Karpas-422 (cell line): ENCODE measurements around the gene CWC27. TPM values are rescaled to one million over a fixed set of nuclear protein-coding genes. Genes with fewer than 3 reads are reported as not detected.

ENCODE experiments used
- DNase-seq: peaks from one replicate; pipeline ENCODE4 v3.0.0-alpha.2; 2015
- H2AFZ ChIP-seq: fragments of 200-600 bp; sonication (generic); 2 replicates; pipeline ENCODE4 v1.6.1; 2014; ENCODE audit warnings: antibody characterized with exemption, low read length, mixed read lengths
- H3K27ac ChIP-seq: fragments of 200-600 bp; sonication (generic); 2 replicates; pipeline ENCODE4 v1.5.1; 2014; ENCODE audit warnings: mild to moderate bottlenecking, low read length, moderate library complexity
- H3K27me3 ChIP-seq: fragments of 200-600 bp; sonication (generic); 2 replicates; pipeline ENCODE4 v1.6.1; 2014; ENCODE audit warnings: low read length, mixed read lengths
- H3K36me3 ChIP-seq: fragments of 200-600 bp; sonication (generic); 2 replicates; pipeline ENCODE4 v1.6.1; 2014; ENCODE audit warnings: low read length, mixed read lengths; ENCODE audit not compliant: insufficient read depth
- H3K4me1 ChIP-seq: fragments of 200-600 bp; sonication (generic); 2 replicates; pipeline ENCODE4 v1.6.1; 2014; ENCODE audit warnings: mild to moderate bottlenecking, low read length, mixed read lengths
- H3K4me2 ChIP-seq: fragments of 200-600 bp; sonication (generic); 2 replicates; pipeline ENCODE4 v1.6.1; 2014; ENCODE audit warnings: low read length, low read depth, mild to moderate bottlenecking; ENCODE audit not compliant: poor library complexity, severe bottlenecking
- H3K4me3 ChIP-seq: fragments of 200-600 bp; sonication (generic); 2 replicates; pipeline ENCODE4 v1.5.1; 2014; ENCODE audit warnings: mild to moderate bottlenecking, antibody characterized with exemption, low read length, mixed read lengths
- H3K79me2 ChIP-seq: fragments of 200-600 bp; sonication (generic); 2 replicates; pipeline ENCODE4 v1.6.1; 2014; ENCODE audit warnings: mild to moderate bottlenecking, low read length, mixed read lengths
- H3K9ac ChIP-seq: fragments of 200-600 bp; sonication (generic); 2 replicates; pipeline ENCODE4 v1.6.0; 2014; ENCODE audit warnings: low read length
- H3K9me2 ChIP-seq: fragments of 200-600 bp; sonication (generic), shearing (Covaris generic); replicated peaks from 2 replicates; pipeline ENCODE4 v1.6.0; 2014; ENCODE audit warnings: mild to moderate bottlenecking, low read length, moderate library complexity; ENCODE audit not compliant: insufficient read depth
- H3K9me3 ChIP-seq: fragments of 300-700, 200-600 bp; sonication (generic); 2 replicates; pipeline ENCODE4 v1.6.1; 2014; ENCODE audit warnings: low read length, mixed read lengths
- H4K20me1 ChIP-seq: fragments of 200-600 bp; sonication (generic); 2 replicates; pipeline ENCODE4 v1.6.1; 2014; ENCODE audit warnings: mild to moderate bottlenecking, antibody characterized with exemption, low read length, low read depth; ENCODE audit not compliant: insufficient read depth
- total RNA-seq: library from RNA; depleted of rRNA; stranded (reverse); fragments of >200 nt; shearing (Covaris generic); gene quantifications from 2 replicates; pipeline ENCODE4 v1.2.3, GENCODE V29; 2014; ENCODE audit warnings: low replicate concordance

CWC27 gene
- total RNA-seq, 1 experiment from 2014 or later: 24.5 TPM

GRCh38 chr5:64977779-64978178, 209.0 kb downstream of the CWC27 start:
- Histone ChIP-seq H3K4me1 (no peaks in the 10 kb centered on the region), H3K36me3 (0 out of 2 replicates have a peak, but pooled peaks cover under 1% of the 10 kb centered on the region), H3K4me3 (no peak overlapping the region), H3K79me2 (no peaks in the 10 kb centered on the region), H3K9me2 (no peaks in the 10 kb centered on the region), H3K27ac (no peak overlapping the region), H3K9ac (no peak overlapping the region), H3K4me2 (no peak overlapping the region), H2AFZ (no peak overlapping the region), H3K27me3 (no peaks in the 10 kb centered on the region), H3K9me3 (no peaks in the 10 kb centered on the region), H4K20me1 (no peaks in the 10 kb centered on the region)
- no peak for DNase-seq

DNA sequence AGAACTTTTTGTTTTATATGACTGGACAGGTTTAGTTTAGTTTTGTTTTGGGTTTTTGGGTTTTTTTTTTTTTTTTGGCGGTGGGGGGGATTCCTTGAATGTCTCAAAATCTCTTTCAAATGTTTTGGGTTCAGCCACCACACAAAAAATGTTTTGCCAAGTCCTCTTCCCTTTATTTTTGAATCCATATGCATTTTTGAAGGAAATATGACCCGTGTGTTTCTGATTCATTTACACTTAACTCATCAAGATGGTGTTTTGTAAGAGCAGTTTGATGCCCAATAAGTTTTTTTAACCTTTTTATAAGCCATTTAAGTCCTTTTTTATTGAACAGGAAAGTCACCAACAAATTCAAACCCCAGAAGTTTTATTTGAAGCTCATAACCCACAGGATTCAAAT, 209.8 kb downstream of the CWC27 start:
- H3K4me3 ChIP-seq: no peak overlapping the region
- no peak overlapping the region for H2AFZ ChIP-seq
- H3K79me2 ChIP-seq: no peaks in the 10 kb centered on the region
- no peak overlapping the region for H3K4me2 ChIP-seq
- H3K36me3 ChIP-seq: no peaks in the 10 kb centered on the region
- H3K27ac ChIP-seq: no peak overlapping the region
- no peaks in the 10 kb centered on the region for H3K9me3 ChIP-seq
- H3K9me2 ChIP-seq: no peaks in the 10 kb centered on the region
- H3K27me3 ChIP-seq: no peaks in the 10 kb centered on the region
- H3K4me1 ChIP-seq: no peaks in the 10 kb centered on the region
- DNase-seq: no peak
- H4K20me1 ChIP-seq: no peaks in the 10 kb centered on the region
- no peak overlapping the region for H3K9ac ChIP-seq

- Histone ChIP-seq H3K9me2 (no peaks in the 10 kb centered on the region), H3K9me3 (no peaks in the 10 kb centered on the region), H3K36me3 (no peaks in the 10 kb centered on the region), H3K4me2 (no peak overlapping the region), H3K4me3 (no peak overlapping the region), H3K27me3 (no peaks in the 10 kb centered on the region), H3K27ac (no peak overlapping the region), H2AFZ (no peak overlapping the region), H3K79me2 (no peaks in the 10 kb centered on the region), H3K4me1 (no peaks in the 10 kb centered on the region), H4K20me1 (no peaks in the 10 kb centered on the region), H3K9ac (no peak overlapping the region)
- DNase-seq: no peak
These were observed 210.8 kb downstream of the CWC27 start for GRCh38 chr5:64979531-64979930.

- Histone ChIP-seq H3K27me3 (no peaks in the 10 kb centered on the region), H3K9me3 (no peaks in the 10 kb centered on the region), H3K9ac (no peak overlapping the region), H3K36me3 (no peaks in the 10 kb centered on the region), H4K20me1 (no peaks in the 10 kb centered on the region), H2AFZ (no peak overlapping the region), H3K4me1 (no peaks in the 10 kb centered on the region), H3K27ac (no peak overlapping the region), H3K4me2 (no peak overlapping the region), H3K79me2 (no peaks in the 10 kb centered on the region), H3K9me2 (no peaks in the 10 kb centered on the region), H3K4me3 (no peak overlapping the region)
- DNase-seq: no peak
These were observed 211.4 kb downstream of the CWC27 start for GRCh38 chr5:64980176-64980575.

DNA sequence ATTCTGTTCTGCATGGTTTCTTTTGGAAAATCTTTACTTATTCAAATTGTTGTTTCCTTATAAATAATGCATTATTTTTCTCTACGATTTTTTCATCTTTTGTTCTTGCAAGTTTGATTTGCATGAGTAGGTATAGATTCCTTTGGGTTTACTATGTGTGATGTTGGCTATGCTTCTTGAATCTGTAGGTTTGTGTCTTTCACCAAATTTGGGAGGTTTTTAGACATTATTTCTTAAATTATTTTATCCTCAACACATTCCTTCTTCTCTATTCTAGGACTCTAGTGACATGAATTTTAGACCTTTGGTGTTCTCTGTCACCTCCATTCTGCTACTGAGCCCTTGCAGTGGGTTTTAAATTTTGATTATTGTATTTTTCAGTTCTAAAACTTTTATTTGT, 219.0 kb downstream of the CWC27 start:
- Histone ChIP-seq H3K27ac (no peak overlapping the region), H4K20me1 (no peaks in the 10 kb centered on the region), H3K9ac (no peak overlapping the region), H3K4me3 (no peak overlapping the region), H3K79me2 (no peaks in the 10 kb centered on the region), H3K9me3 (no peaks in the 10 kb centered on the region), H3K36me3 (0 out of 2 replicates have a peak, but pooled peaks cover 4% of the 10 kb centered on the region), H3K4me1 (no peaks in the 10 kb centered on the region), H3K9me2 (no peaks in the 10 kb centered on the region), H3K4me2 (no peak overlapping the region), H3K27me3 (no peaks in the 10 kb centered on the region), H2AFZ (no peak overlapping the region)
- no peak for DNase-seq

DNA sequence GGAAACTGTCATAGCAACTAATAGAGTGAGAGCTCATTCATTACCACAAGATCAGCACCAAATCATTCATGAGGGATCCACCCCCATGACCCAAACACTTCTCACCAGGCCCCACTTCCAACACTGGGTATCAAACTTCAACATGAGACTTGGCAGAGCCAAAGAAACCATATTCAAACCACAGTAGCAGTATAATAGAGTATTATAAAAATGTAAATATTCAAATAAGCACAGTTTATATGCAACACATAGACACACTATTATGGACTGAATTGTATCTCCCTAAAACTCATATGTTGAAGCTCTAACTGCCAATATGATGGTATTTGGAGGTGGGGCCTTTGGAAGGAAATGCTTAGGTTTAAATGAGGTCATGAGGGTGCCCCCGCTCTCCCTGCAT, 240.5 kb downstream of the CWC27 start:
- H2AFZ ChIP-seq: no peak overlapping the region
- no peak overlapping the region for H3K4me2 ChIP-seq
- no peak for DNase-seq
- H3K9me2 ChIP-seq: no peaks in the 10 kb centered on the region; the same call in 1 of the 2 replicates
- no peaks in the 10 kb centered on the region for H3K27me3 ChIP-seq
- H3K4me1 ChIP-seq: no peaks in the 10 kb centered on the region
- no peak overlapping the region for H3K27ac ChIP-seq
- no peaks in the 10 kb centered on the region for H3K36me3 ChIP-seq
- no peaks in the 10 kb centered on the region for H3K79me2 ChIP-seq
- no peak overlapping the region for H3K4me3 ChIP-seq
- H3K9ac ChIP-seq: no peak overlapping the region
- no peaks in the 10 kb centered on the region for H3K9me3 ChIP-seq
- no peaks in the 10 kb centered on the region for H4K20me1 ChIP-seq

- Histone ChIP-seq H3K4me2 (no peak overlapping the region), H3K9me3 (no peaks in the 10 kb centered on the region), H2AFZ (no peak overlapping the region), H3K27me3 (no peaks in the 10 kb centered on the region), H3K9ac (no peak overlapping the region), H3K4me1 (no peaks in the 10 kb centered on the region), H3K36me3 (no peaks in the 10 kb centered on the region), H3K4me3 (no peak overlapping the region), H4K20me1 (no peaks in the 10 kb centered on the region), H3K79me2 (no peaks in the 10 kb centered on the region), H3K9me2 (no peaks in the 10 kb centered on the region), H3K27ac (no peak overlapping the region)
- DNase-seq: no peak
These were observed 242.1 kb downstream of the CWC27 start for GRCh38 chr5:65010841-65011240.

GRCh38 chr5:65012301-65012892, 243.7 kb downstream of the CWC27 start:
- H3K79me2 ChIP-seq: no peaks in the 10 kb centered on the region
- no peaks in the 10 kb centered on the region for H3K36me3 ChIP-seq
- no peak overlapping the region for H3K9ac ChIP-seq
- DNase-seq: no peak
- H2AFZ ChIP-seq: no peak overlapping the region
- no peak overlapping the region for H3K4me3 ChIP-seq
- no peaks in the 10 kb centered on the region for H3K27me3 ChIP-seq
- H3K9me3 ChIP-seq: no peaks in the 10 kb centered on the region
- H3K4me2 ChIP-seq: no peak overlapping the region
- H3K4me1 ChIP-seq: no peaks in the 10 kb centered on the region
- H3K9me2 ChIP-seq: no peaks in the 10 kb centered on the region
- H4K20me1 ChIP-seq: no peaks in the 10 kb centered on the region
- H3K27ac ChIP-seq: no peak overlapping the region

DNA sequence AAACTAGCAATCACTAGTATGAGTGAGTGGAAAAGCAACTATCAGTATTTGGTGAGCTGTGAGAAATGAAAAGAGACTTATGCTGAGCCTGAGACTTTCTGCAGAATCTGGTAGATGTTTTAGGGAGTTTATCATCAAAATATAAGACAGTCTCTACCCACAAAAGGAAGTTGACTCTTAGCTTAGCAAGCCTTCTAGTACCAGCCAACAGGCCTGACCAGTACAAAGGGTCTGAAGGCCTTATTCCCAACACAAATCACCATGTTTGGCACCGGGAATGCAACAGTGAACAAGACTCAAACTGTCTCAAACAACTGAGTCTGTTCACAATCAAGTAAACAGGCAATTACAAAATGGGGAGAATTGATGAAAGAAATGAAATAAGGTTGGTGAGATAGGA, 244.4 kb downstream of the CWC27 start:
- no peak for DNase-seq
- Histone ChIP-seq H3K9ac (no peak overlapping the region), H4K20me1 (no peaks in the 10 kb centered on the region), H3K9me2 (no peaks in the 10 kb centered on the region), H3K36me3 (no peaks in the 10 kb centered on the region), H3K27ac (no peak overlapping the region), H3K9me3 (no peaks in the 10 kb centered on the region), H2AFZ (no peak overlapping the region), H3K4me2 (no peak overlapping the region), H3K79me2 (no peaks in the 10 kb centered on the region), H3K27me3 (no peaks in the 10 kb centered on the region), H3K4me1 (no peaks in the 10 kb centered on the region), H3K4me3 (no peak overlapping the region)
